AG09319 (cell line): Measurements from ENCODE around the gene KIRREL3.

Experiments
- DNase-seq: peaks from one replicate; pipeline ENCODE4 v3.0.0-alpha.2; 2010; ENCODE audit warnings: low read depth; ENCODE audit errors: extremely low read depth
- CTCF ChIP-seq: IDR thresholded peaks from 2 replicates; pipeline ENCODE4 v1.5.1; 2011; ENCODE audit warnings: low read depth, mild to moderate bottlenecking, inconsistent platforms, low read length, moderate library complexity

Gene KIRREL3

GRCh38 chr11:126419801-126420697 lies 580.5 kb downstream of the KIRREL3 start:
- no peak for DNase-seq
- TF ChIP-seq CTCF, result no peak

- DNase-seq, result no peak
- TF ChIP-seq CTCF, result no peak
Measured at GRCh38 chr11:126418887-126419286, 581.7 kb downstream of the KIRREL3 start.

- no peak for TF ChIP-seq CTCF
Measured at GRCh38 chr11:126417091-126417862, 583.3 kb downstream of the KIRREL3 start.

GRCh38 chr11:126416542-126417090 lies 584.0 kb downstream of the KIRREL3 start:
- peak; percentile 52 for DNase-seq
- TF ChIP-seq CTCF, result no peak

More at GRCh38 chr11:126417091-126417862, 583.3 kb downstream of the KIRREL3 start:
- DNase-seq, result no peak

GRCh38 chr11:126415669-126416420 lies 584.7 kb downstream of the KIRREL3 start:
- no peak for DNase-seq
- no peak for TF ChIP-seq CTCF

GRCh38 chr11:126415128-126415527 lies 585.4 kb downstream of the KIRREL3 start:
- TF ChIP-seq CTCF, result no peak
- peak; percentile 60 for DNase-seq
